GM21360 (cell line): Measurements from ENCODE around the gene HMX1.

Experiments used
- ATAC-seq: cut with Tn5 transposase; IDR thresholded peaks from one replicate; pipeline ENCODE4 v1.9.1; 2021; ENCODE audit warnings: mild to moderate bottlenecking, moderate library complexity; ENCODE audit not compliant: unreplicated experiment

Gene HMX1

GRCh38 chr4:8910100-8910821, 38.6 kb upstream of the HMX1 start:
- ATAC-seq, result no peak

- no peak for ATAC-seq
These were observed 37.9 kb upstream of the HMX1 start for GRCh38 chr4:8909548-8909947.

GRCh38 chr4:8908206-8908893, 36.7 kb upstream of the HMX1 start:
- no peak for ATAC-seq

- ATAC-seq, result no peak
These were observed 36.1 kb upstream of the HMX1 start for GRCh38 chr4:8907596-8908205.

- no peak for ATAC-seq
These were observed 35.5 kb upstream of the HMX1 start for GRCh38 chr4:8906991-8907595.

- no peak for ATAC-seq
These were observed 35.0 kb upstream of the HMX1 start for GRCh38 chr4:8906668-8906970.

- no peak for ATAC-seq
These were observed 34.4 kb upstream of the HMX1 start for GRCh38 chr4:8905773-8906667.

GRCh38 chr4:8905226-8905772, 33.7 kb upstream of the HMX1 start:
- ATAC-seq, result no peak

- no peak for ATAC-seq
These were observed 33.0 kb upstream of the HMX1 start for GRCh38 chr4:8904666-8905065.

- no peak for ATAC-seq
These were observed 32.4 kb upstream of the HMX1 start for GRCh38 chr4:8904041-8904501.

- no peak for ATAC-seq
These were observed 29.7 kb upstream of the HMX1 start for GRCh38 chr4:8901335-8901734.

- no peak for ATAC-seq
These were observed 28.9 kb upstream of the HMX1 start for GRCh38 chr4:8900588-8900987.

GRCh38 chr4:8898419-8898818, 26.8 kb upstream of the HMX1 start:
- ATAC-seq, result no peak

GRCh38 chr4:8897251-8898167, 25.9 kb upstream of the HMX1 start:
- ATAC-seq, result no peak

GRCh38 chr4:8896506-8896905, 24.9 kb upstream of the HMX1 start:
- no peak for ATAC-seq

GRCh38 chr4:8896071-8896470, 24.4 kb upstream of the HMX1 start:
- no peak for ATAC-seq

- ATAC-seq, result no peak
These were observed 23.7 kb upstream of the HMX1 start for GRCh38 chr4:8895295-8895694.

- no peak for ATAC-seq
These were observed 22.8 kb upstream of the HMX1 start for GRCh38 chr4:8894424-8894816.

GRCh38 chr4:8893624-8894423, 22.2 kb upstream of the HMX1 start:
- ATAC-seq, result no peak
